CD4-positive, CD25-positive, alpha-beta regulatory T cell (primary cell): ENCODE results near the gene PSPN. TPM values are rescaled to one million over a fixed set of nuclear protein-coding genes. Genes with fewer than 3 reads are reported as not detected.
A peak's percentile ranks its signal among the peaks of the same experiment; 100 is the strongest.
"Not testable (repeated sequence)": the region's sequence is repeated elsewhere in the genome, so short reads cannot be mapped to it uniquely, and the experiment has no call there.

ENCODE experiments used
- ATAC-seq, 2 donors: fragments of 150-1000 bp; cut with Tn5 transposase; one replicate each; pipeline ENCODE4 v1.10.0; 2021; ENCODE audit warnings: low read depth in 2 of 2, moderate number of reproducible peaks in 2 of 2, moderate library complexity in 1 of 2
- DNase-seq, 3 donors: peaks; one replicate each; pipeline versions ENCODE4 v3.0.0 to v3.0.0-alpha.2; 2012 to 2022; ENCODE audit warnings: mixed read lengths in 1 of 3
- H3K27ac ChIP-seq: one replicate; pipeline ENCODE4 v1.7.0; 2013; ENCODE audit warnings: mild to moderate bottlenecking, low read length; ENCODE audit not compliant: insufficient read depth, poor library complexity, severe bottlenecking
- H3K27me3 ChIP-seq: one replicate; pipeline ENCODE4 v1.7.0; 2013; ENCODE audit warnings: low read length; ENCODE audit not compliant: control insufficient read depth, insufficient read depth
- H3K36me3 ChIP-seq: one replicate; pipeline ENCODE4 v1.7.0; 2013; ENCODE audit warnings: mild to moderate bottlenecking, low read length, moderate library complexity; ENCODE audit not compliant: control insufficient read depth, insufficient read depth
- H3K4me1 ChIP-seq: 2 replicates; pipeline ENCODE4 v1.7.0; 2013; ENCODE audit warnings: mild to moderate bottlenecking, low read length; ENCODE audit not compliant: insufficient read depth, control insufficient read depth, poor library complexity, severe bottlenecking
- H3K4me3 ChIP-seq: one replicate; pipeline ENCODE4 v1.7.0; 2013; ENCODE audit warnings: low read depth, mild to moderate bottlenecking, low read length, moderate library complexity
- H3K9me3 ChIP-seq, 2 experiments: 1 replicate in 1 of 2; 2 replicates in 1 of 2; pipeline ENCODE4 v1.7.0; 2013; ENCODE audit warnings: low read length in 2 of 2, mild to moderate bottlenecking in 1 of 2, moderate library complexity in 1 of 2; ENCODE audit not compliant: control insufficient read depth in 2 of 2
- H3K27ac Mint-ChIP-seq, 3 donors: one replicate each; pipeline ENCODE4 v1.8.0; 2020 to 2022; ENCODE audit warnings: mild to moderate bottlenecking in 3 of 3, mixed read lengths in 3 of 3, moderate library complexity in 2 of 3
- H3K27me3 Mint-ChIP-seq: one replicate; pipeline ENCODE4 v1.8.0; 2022; ENCODE audit warnings: mild to moderate bottlenecking, mixed read lengths
- H3K36me3 Mint-ChIP-seq: one replicate; pipeline ENCODE4 v1.8.0; 2020; ENCODE audit warnings: mixed read lengths
- H3K4me1 Mint-ChIP-seq, 4 donors: one replicate each; pipeline ENCODE4 v1.8.0; 2020 to 2022; ENCODE audit warnings: mixed read lengths in 4 of 4, mild to moderate bottlenecking in 1 of 4
- H3K4me3 Mint-ChIP-seq, 4 donors: one replicate each; pipeline ENCODE4 v1.8.0; 2020 to 2022; ENCODE audit warnings: mild to moderate bottlenecking in 4 of 4, mixed read lengths in 4 of 4, moderate library complexity in 3 of 4
- H3K9me3 Mint-ChIP-seq, 7 donors: one replicate each; pipeline ENCODE4 v1.8.0; 2020 to 2022; ENCODE audit warnings: mixed read lengths in 7 of 7, mild to moderate bottlenecking in 3 of 7, moderate library complexity in 2 of 7
- polyA plus RNA-seq, 4 donors: library from polyadenylated mRNA; unstranded; fragments of 300-500 nt; fragmentation: Illumina TruSeq; gene quantifications; one replicate each; pipeline ENCODE4 v1.2.3, GENCODE V29; 2021
- total RNA-seq: library from RNA; stranded (reverse); gene quantifications from one replicate; pipeline ENCODE4 v1.2.3, GENCODE V29; 2022

The PSPN gene
- total and polyA plus RNA-seq, 5 donors from 2014 or later, result 0.41 to 1.0 (median 0.72) TPM

DNA sequence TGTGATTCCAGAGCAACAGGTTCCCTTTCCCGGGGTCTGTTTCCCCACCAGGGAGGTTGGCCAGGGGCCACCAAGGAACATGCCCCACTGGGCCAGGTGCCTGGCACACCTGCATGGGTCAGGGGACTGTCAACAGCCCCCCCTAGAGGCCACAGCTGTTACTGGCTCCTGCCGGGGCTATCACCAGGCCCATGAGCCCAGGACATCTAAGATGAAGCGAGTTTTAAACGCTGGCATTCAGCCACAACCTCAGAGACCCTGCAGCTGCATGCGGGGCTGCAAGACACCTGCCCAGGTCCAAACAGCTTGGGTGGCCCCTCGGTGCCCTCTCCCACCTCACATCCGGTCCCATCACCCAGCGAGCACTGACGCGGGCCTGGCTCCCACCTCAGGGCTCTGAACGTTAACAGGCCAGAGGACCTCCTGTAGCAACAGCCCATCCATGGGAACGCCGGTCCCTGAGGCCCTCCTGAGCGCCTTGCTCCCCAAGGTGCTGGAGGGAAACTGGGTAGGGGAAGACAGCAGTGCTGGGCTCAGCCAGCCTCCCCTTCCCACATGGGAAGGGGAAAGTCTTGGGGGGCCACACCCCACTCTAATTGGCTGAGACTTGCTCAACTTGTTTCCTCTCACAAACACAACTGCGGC is 36.8 kb upstream of the PSPN start:
- Histone ChIP-seq H3K27me3 (no peaks in the 10 kb centered on the region), H3K4me1 (no peaks in the 10 kb centered on the region), H3K27ac (no peak overlapping the region), H3K9me3 (no peaks in the 10 kb centered on the region), H3K36me3 (peaks cover 30% of the 10 kb centered on the region), H3K4me3 (no peak overlapping the region)
- H3K27ac Mint-ChIP-seq, result no peak overlapping the region
- DNase-seq, result peak; percentile 26 to 47 (median 40)
- no peaks in the 10 kb centered on the region for H3K9me3 Mint-ChIP-seq
- H3K4me1 Mint-ChIP-seq, result no peaks in the 10 kb centered on the region
- no peaks in the 10 kb centered on the region for H3K36me3 Mint-ChIP-seq
- H3K4me3 Mint-ChIP-seq, result no peak overlapping the region
- H3K27me3 Mint-ChIP-seq, result no peaks in the 10 kb centered on the region
- ATAC-seq, result peak; percentile 55 to 59

DNA sequence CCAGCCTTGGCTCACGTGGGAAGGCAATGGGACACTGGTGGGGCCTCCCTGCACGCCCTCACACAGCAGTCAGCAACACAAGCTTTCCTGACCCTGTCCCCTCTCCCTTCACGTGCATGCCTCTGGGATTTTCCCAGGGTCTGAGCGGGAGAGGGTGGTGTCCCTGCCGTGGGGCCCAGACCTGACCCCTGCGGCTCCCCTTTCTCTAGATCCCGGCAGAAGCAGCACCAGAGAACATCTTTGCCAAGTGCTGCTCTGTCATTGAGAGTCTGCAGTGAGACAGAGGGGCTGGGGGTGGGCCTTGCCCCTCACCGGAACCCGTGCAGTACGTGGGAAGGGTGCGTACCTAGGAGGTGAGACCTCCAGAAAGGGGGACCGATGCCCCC is 36.3 kb upstream of the PSPN start:
- Histone ChIP-seq H3K27ac (no peak overlapping the region), H3K4me1 (no peaks in the 10 kb centered on the region), H3K4me3 (no peak overlapping the region), H3K27me3 (no peaks in the 10 kb centered on the region), H3K9me3 (no peaks in the 10 kb centered on the region), H3K36me3 (peaks cover 25% of the 10 kb centered on the region)
- Mint-ChIP-seq H3K9me3 (no peaks in the 10 kb centered on the region), H3K27ac (no peak overlapping the region), H3K4me1 (no peaks in the 10 kb centered on the region), H3K36me3 (no peaks in the 10 kb centered on the region), H3K4me3 (no peak overlapping the region), H3K27me3 (no peaks in the 10 kb centered on the region)
- peak in 1 of 2 donors; percentile 24 for ATAC-seq
- DNase-seq, result no peak

DNA sequence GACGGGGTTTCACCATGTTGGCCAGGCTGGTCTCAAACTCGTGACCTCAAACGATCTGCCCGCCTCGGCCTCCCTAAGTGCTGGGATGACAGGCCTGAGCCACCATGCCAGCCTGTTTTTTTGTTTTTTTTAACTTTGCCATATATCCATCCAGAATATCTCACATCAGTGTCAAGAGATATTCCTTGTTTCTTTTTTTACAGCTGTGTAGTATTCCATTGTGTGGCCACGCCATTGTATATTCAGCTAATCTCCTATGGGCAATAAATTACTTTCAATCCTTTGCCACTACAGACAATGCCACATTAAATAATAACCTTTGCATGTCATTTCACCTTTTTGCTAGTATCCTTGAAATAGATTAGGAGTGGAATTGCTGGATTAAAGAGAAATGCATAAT is 33.6 kb upstream of the PSPN start:
- no peaks in the 10 kb centered on the region for H3K4me1 Mint-ChIP-seq
- Histone ChIP-seq H3K27ac (no peak overlapping the region), H3K4me3 (no peak overlapping the region), H3K27me3 (no peaks in the 10 kb centered on the region), H3K36me3 (peaks cover 3% of the 10 kb centered on the region), H3K4me1 (no peaks in the 10 kb centered on the region), H3K9me3 (no peaks in the 10 kb centered on the region)
- DNase-seq (no peak), ATAC-seq (no peak)
- no peaks in the 10 kb centered on the region for H3K27me3 Mint-ChIP-seq
- H3K4me3 Mint-ChIP-seq, result no peak overlapping the region
- H3K9me3 Mint-ChIP-seq, result no peaks in the 10 kb centered on the region
- no peaks in the 10 kb centered on the region for H3K36me3 Mint-ChIP-seq
- H3K27ac Mint-ChIP-seq, result peak overlapping the region in 1 of 3 donors; percentile 69

GRCh38 chr19:6406401-6406800 is 30.7 kb upstream of the PSPN start:
- no peaks in the 10 kb centered on the region for H3K9me3 ChIP-seq
- ATAC-seq (no peak), DNase-seq (no peak)
- Mint-ChIP-seq H3K27me3 (no peaks in the 10 kb centered on the region), H3K9me3 (no peaks in the 10 kb centered on the region), H3K4me1 (no peaks in the 10 kb centered on the region), H3K27ac (no peak overlapping the region), H3K36me3 (no peaks in the 10 kb centered on the region), H3K4me3 (peak overlapping the region in 1 of 4 donors; percentile 55)
- no peaks in the 10 kb centered on the region for H3K36me3 ChIP-seq
- H3K4me1 ChIP-seq, result no peaks in the 10 kb centered on the region
- H3K27ac ChIP-seq, result no peak overlapping the region
- no peaks in the 10 kb centered on the region for H3K27me3 ChIP-seq
- no peak overlapping the region for H3K4me3 ChIP-seq

GRCh38 chr19:6402837-6403608 is 27.3 kb upstream of the PSPN start:
- H3K27ac ChIP-seq, result no peak overlapping the region
- no peaks in the 10 kb centered on the region for H3K4me1 Mint-ChIP-seq
- H3K27me3 Mint-ChIP-seq, result no peaks in the 10 kb centered on the region
- H3K27me3 ChIP-seq, result no peaks in the 10 kb centered on the region
- no peaks in the 10 kb centered on the region for H3K4me1 ChIP-seq
- H3K4me3 Mint-ChIP-seq, result peak overlapping the region in 1 of 4 donors; percentile 7
- H3K36me3 ChIP-seq, result no peaks in the 10 kb centered on the region
- no peaks in the 10 kb centered on the region for H3K9me3 ChIP-seq
- no peak overlapping the region for H3K4me3 ChIP-seq
- H3K27ac Mint-ChIP-seq, result no peak overlapping the region
- no peaks in the 10 kb centered on the region for H3K9me3 Mint-ChIP-seq
- H3K36me3 Mint-ChIP-seq, result no peaks in the 10 kb centered on the region
- DNase-seq (no peak), ATAC-seq (no peak)

GRCh38 chr19:6402058-6402457 is 26.3 kb upstream of the PSPN start:
- H3K36me3 Mint-ChIP-seq, result no peaks in the 10 kb centered on the region
- H3K27me3 Mint-ChIP-seq, result no peaks in the 10 kb centered on the region
- Histone ChIP-seq H3K27me3 (no peaks in the 10 kb centered on the region), H3K9me3 (no peaks in the 10 kb centered on the region), H3K4me3 (no peak overlapping the region), H3K36me3 (no peaks in the 10 kb centered on the region), H3K27ac (no peak overlapping the region), H3K4me1 (no peaks in the 10 kb centered on the region)
- H3K4me1 Mint-ChIP-seq, result no peaks in the 10 kb centered on the region
- ATAC-seq (no peak), DNase-seq (no peak)
- no peak overlapping the region for H3K27ac Mint-ChIP-seq
- H3K4me3 Mint-ChIP-seq, result no peak overlapping the region
- no peaks in the 10 kb centered on the region for H3K9me3 Mint-ChIP-seq

GRCh38 chr19:6400062-6400944 is 24.6 kb upstream of the PSPN start:
- not testable (repeated sequence) for H3K4me1 Mint-ChIP-seq, H3K4me1 ChIP-seq, H3K27me3 Mint-ChIP-seq, H3K27ac ChIP-seq, H3K36me3 ChIP-seq, DNase-seq, H3K4me3 ChIP-seq, H3K36me3 Mint-ChIP-seq, H3K9me3 ChIP-seq, H3K9me3 Mint-ChIP-seq, ATAC-seq, H3K27ac Mint-ChIP-seq, H3K27me3 ChIP-seq
- H3K4me3 Mint-ChIP-seq, result peak overlapping the region in 1 of 4 donors; percentile 31
